ENCODE data around the gene FGF8. TPM values are rescaled to one million over a fixed set of nuclear protein-coding genes. Genes with fewer than 3 reads are reported as not detected.

FGF8 gene
- total and polyA plus RNA-seq, 2 donors (not counting 3 experiments of a cell fraction or from before 2014, with no cell fraction given), result 0.44 TPM; not detected in 1

DNA sequence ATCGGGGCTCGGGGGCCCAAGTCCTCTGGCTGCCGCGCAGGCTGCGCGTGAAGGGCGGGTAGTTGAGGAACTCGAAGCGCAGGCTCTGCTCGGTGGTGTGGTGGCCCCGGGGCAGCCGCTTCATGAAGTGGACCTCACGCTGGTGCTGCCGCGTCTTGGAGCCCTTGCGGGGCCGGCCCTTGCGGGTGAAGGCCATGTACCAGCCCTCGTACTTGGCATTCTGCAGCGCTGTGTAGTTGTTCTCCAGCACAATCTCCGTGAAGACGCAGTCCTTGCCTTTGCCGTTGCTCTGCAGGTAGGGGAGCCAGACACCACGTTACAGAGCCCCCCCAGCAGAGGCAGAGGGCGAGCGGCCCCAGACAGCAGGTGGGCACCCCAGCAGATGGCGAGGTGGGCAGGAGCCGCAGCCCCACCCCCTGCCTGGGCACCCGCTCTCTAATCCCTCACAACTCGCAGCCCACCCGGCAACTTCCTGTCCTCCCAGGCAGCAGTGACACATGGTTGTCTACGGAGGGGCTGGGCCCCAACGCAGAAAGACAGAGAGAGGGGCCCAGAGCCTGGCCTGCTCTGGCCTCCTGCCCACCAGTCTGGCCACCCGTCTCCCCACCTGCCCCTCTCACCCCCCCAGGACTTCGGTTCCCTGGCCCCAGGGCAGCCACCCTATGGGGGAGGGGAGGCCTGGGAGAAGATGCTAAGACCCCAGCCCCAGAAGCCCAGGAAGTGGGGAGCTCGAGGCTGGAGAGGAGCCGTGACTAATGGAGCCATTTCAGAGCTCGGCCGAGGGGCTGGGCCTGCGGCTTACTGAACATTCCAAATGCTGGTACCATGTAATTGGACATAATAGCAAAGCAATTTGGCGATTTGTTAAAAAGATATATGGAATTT is 5.3 kb downstream of the FGF8 start:
- Histone ChIP-seq H3K27me3 (ENCODE audit: control insufficient read depth in 2 of 2, insufficient read depth in 2 of 2, low read length in 2 of 2) (peaks cover 76% of the 10 kb centered on the region in 2 experiments), H3K4me1 (ENCODE audit: control insufficient read depth, extremely low read depth, insufficient read depth, low read length) (no peaks in the 10 kb centered on the region)
- dilution Hi-C loops (cut with MboI; ENCODE audit: extremely low pct_ligation_motif_present, low sequenced_read_pairs), result no loop called here

More for the DNA sequence above, 5.3 kb downstream of the FGF8 start:
- FAIRE-seq (no peak), DNase-seq (ENCODE audit: low read depth, low spot score) (no peak)
- Histone ChIP-seq H3K9ac (replicated peaks; ENCODE audit: extremely low read depth, insufficient read depth, low read length) (no peak overlapping the region), H3K27ac (ENCODE audit: insufficient read depth, low read depth, low read length) (no peak overlapping the region), H3K79me2 (ENCODE audit: control insufficient read depth, insufficient read depth, low read length) (no peaks in the 10 kb centered on the region), H2AFZ (ENCODE audit: low read depth, low read length) (no peak overlapping the region), H3K36me3 (ENCODE audit: control insufficient read depth in 2 of 2, extremely low read depth in 1 of 2, insufficient read depth in 2 of 2, low read length in 2 of 2) (no peaks in the 10 kb centered on the region), H3K9me3 (replicated peaks; ENCODE audit: control insufficient read depth, insufficient read depth, low read length) (no peaks in the 10 kb centered on the region), H3K4me3 (replicated peaks in 1 of 3; ENCODE audit: insufficient read depth in 1 of 3, low read depth in 1 of 3, low read length in 3 of 3) (no peak overlapping the region), H3K4me2 (ENCODE audit: insufficient read depth, low read length) (no peak overlapping the region), H4K20me1 (replicated peaks; ENCODE audit: control insufficient read depth, extremely low read depth, insufficient read depth, low read length) (no peaks in the 10 kb centered on the region), H3K9me1 (replicated peaks; ENCODE audit: control insufficient read depth, extremely low read depth, insufficient read depth, low read length) (no peaks in the 10 kb centered on the region)
- TF ChIP-seq, protein P1, sequence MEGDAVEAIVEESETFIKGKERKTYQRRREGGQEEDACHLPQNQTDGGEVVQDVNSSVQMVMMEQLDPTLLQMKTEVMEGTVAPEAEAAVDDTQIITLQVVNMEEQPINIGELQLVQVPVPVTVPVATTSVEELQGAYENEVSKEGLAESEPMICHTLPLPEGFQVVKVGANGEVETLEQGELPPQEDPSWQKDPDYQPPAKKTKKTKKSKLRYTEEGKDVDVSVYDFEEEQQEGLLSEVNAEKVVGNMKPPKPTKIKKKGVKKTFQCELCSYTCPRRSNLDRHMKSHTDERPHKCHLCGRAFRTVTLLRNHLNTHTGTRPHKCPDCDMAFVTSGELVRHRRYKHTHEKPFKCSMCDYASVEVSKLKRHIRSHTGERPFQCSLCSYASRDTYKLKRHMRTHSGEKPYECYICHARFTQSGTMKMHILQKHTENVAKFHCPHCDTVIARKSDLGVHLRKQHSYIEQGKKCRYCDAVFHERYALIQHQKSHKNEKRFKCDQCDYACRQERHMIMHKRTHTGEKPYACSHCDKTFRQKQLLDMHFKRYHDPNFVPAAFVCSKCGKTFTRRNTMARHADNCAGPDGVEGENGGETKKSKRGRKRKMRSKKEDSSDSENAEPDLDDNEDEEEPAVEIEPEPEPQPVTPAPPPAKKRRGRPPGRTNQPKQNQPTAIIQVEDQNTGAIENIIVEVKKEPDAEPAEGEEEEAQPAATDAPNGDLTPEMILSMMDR (IDR thresholded peaks at IDR 0.05; ENCODE audit: extremely low read depth in 1 of 2, insufficient read depth in 1 of 2, low read depth in 1 of 2, low read length in 2 of 2), result no peak
- no peak for TF ChIP-seq EZH2 (IDR thresholded peaks at IDR 0.05; ENCODE audit: borderline replicate concordance, low read depth, low read length, severe bottlenecking)
- no peak for TF ChIP-seq MYC (IDR thresholded peaks at IDR 0.05; ENCODE audit: low read depth, low read length)
- TF ChIP-seq POLR2A (IDR thresholded peaks at IDR 0.05; ENCODE audit: low read depth, low read length), result no peak
- no peak for TF ChIP-seq POLR2AphosphoS5 (IDR thresholded peaks at IDR 0.05; ENCODE audit: insufficient read depth, low read depth, low read length)
- TF ChIP-seq FOS (IDR thresholded peaks at IDR 0.05; ENCODE audit: borderline replicate concordance, insufficient read depth, low read length), result no peak
- TF ChIP-seq JUN (IDR thresholded peaks at IDR 0.05; ENCODE audit: borderline replicate concordance, insufficient read depth, insufficient read length, low read depth), result no peak
- TF ChIP-seq GATA2 (IDR thresholded peaks at IDR 0.05; ENCODE audit: insufficient read depth, insufficient read length, low read depth, low read length), result no peak
- TF ChIP-seq, protein P2, sequence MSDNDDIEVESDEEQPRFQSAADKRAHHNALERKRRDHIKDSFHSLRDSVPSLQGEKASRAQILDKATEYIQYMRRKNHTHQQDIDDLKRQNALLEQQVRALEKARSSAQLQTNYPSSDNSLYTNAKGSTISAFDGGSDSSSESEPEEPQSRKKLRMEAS (IDR thresholded peaks at IDR 0.05; ENCODE audit: insufficient read depth, insufficient read length), result no peak
- CTCF ChIA-PET, result interaction anchor here (1.3 to 3.5 kb wide), 5 partner anchors 10 to 303 kb away, joined by 4 to 19 read pairs (median 14); partner anchors contain the start of gene NPM3
- BruUV-seq (replicated peaks), result no TSS peak
- intact Hi-C loops (cut with micrococcal nuclease), result no loop called here
- POLR2A ChIA-PET, result no interaction called here

Measured in endothelial cell of umbilical vein (primary cell).